Activated CD4-positive, alpha-beta T cell treated with anti-CD3 and anti-CD28 coated beads for 36 hours (primary cell): ENCODE measurements around the gene PHF21A. TPM values are rescaled to one million over a fixed set of nuclear protein-coding genes. Genes with fewer than 3 reads are reported as not detected.
A peak's percentile ranks its signal among the peaks of the same experiment; 100 is the strongest.

ENCODE experiments used
- ATAC-seq: fragments of 200-7000 bp; cut with Tn5 transposase; one replicate; pipeline ENCODE4 v1.10.0; 2021; ENCODE audit warnings: mild to moderate bottlenecking, moderate library complexity
- CTCF ChIA-PET: fragments of 350-600 bp; sonication (Branson Sonifier 250); formaldehyde crosslinking; loops from one replicate; lab custom pipeline; 2021; ENCODE audit warnings: antibody characterized with exemption; lab: Charles Lee
- POLR2A ChIA-PET: fragments of 350-600 bp; sonication (Branson Sonifier 250); formaldehyde crosslinking; loops from one replicate; lab custom pipeline; 2021; ENCODE audit warnings: antibody characterized with exemption, inconsistent platforms; lab: Charles Lee
- DNase-seq: peaks from one replicate; pipeline ENCODE4 v3.0.0-alpha.2; 2020
- H3K27ac Mint-ChIP-seq: one replicate; pipeline ENCODE4 v1.8.0; 2021; ENCODE audit warnings: mixed read lengths
- H3K27me3 Mint-ChIP-seq: one replicate; pipeline ENCODE4 v1.8.0; 2021; ENCODE audit warnings: mixed read lengths
- H3K36me3 Mint-ChIP-seq: one replicate; pipeline ENCODE4 v1.8.0; 2021; ENCODE audit warnings: low read depth, mixed read lengths
- H3K4me1 Mint-ChIP-seq: one replicate; pipeline ENCODE4 v1.8.0; 2021; ENCODE audit warnings: mixed read lengths
- H3K4me3 Mint-ChIP-seq: one replicate; pipeline ENCODE4 v1.8.0; 2021; ENCODE audit warnings: mild to moderate bottlenecking, moderate library complexity, mixed read lengths
- H3K9me3 Mint-ChIP-seq: one replicate; pipeline ENCODE4 v1.8.0; 2021; ENCODE audit warnings: low read depth, mixed read lengths
- intact Hi-C, 2 experiments: fragments of 100-400 bp; cut with DNase I in 1 of 2; cut with micrococcal nuclease in 1 of 2; formaldehyde crosslinking; loops; one replicate each; pipeline versions ENCODE4 v1.14.2 to v1.15.1; 2022 to 2024; cut with DNase I, micrococcal nuclease
- total RNA-seq, 2 experiments: library from RNA; stranded (reverse); gene quantifications; one replicate each; pipeline ENCODE4 v1.2.3, GENCODE V29; 2021

Gene PHF21A
- total RNA-seq, 2 experiments from 2014 or later = 42.6 to 61.8 TPM

DNA sequence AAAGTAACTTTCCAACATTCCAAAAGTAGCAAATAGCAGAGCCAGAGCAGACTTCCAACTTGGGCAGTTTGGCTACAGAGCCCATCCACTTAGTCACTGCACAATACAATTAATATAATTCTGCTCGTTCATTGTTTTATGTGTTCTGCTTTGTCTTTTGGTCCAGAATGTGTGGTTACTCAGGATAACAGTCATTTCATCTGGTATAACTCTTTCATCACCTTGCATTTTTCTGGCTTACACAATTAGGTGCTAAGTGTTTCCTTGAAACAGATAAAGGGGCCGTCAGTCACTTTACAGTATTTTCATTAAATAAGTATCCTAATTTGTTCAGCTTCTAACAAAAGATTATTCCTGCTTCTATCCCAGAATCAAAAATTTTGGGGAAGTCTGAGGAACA, 111.6 kb downstream of the PHF21A start:
- CTCF ChIA-PET = interaction anchor here (1.5 to 4.4 kb wide), 3 partner anchors 10 to 299 kb away, joined by 4 to 19 read pairs (median 4); no protein-coding TSS in a partner anchor
- H3K4me1 Mint-ChIP-seq = peaks cover 4% of the 10 kb centered on the region

DNA sequence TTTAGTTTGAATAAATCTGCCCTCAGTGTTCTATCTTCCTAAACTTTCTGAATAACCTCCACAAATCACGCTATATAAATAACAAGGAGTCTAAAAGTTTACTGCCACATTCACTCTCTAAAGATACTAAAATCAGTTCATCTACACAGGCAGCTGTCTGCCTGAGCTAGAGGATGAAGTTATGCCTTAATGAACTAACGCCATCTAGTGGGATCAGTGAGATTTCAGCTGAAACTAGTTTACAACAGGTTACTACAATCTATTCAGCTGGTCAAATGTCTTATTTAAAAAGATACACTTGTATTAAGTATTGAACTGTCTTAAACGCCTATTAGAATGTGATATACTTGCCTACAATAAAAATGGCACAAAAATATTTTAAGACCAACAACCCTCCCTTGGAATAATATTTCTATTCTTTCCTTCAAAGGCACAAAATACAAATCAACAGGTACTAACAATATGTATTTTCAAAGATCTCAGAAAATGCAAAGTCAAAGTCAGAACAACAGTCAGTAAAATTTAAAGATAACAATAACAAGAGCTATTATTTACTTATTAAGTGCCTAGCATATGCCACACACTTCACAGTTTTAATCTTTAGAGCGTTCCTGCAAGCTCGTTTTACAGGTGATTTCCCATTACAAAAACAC, 114.7 kb downstream of the PHF21A start:
- ChIA-PET POLR2A (no interaction called here), CTCF (interaction anchor here (0.6 to 2.6 kb wide), 34 partner anchors 8 to 1558 kb away, joined by 3 to 115 read pairs (median 5); partner anchors contain the start of gene PEX16)
- intact Hi-C loops = loop anchor here (1.0 to 10.0 kb wide), 4 partner anchors 41 to 163 kb away; no protein-coding TSS in a partner anchor
- Mint-ChIP-seq H3K4me3 (no peak overlapping the region), H3K27ac (no peak overlapping the region), H3K4me1 (peaks cover 2% of the 10 kb centered on the region), H3K36me3 (no peaks in the 10 kb centered on the region), H3K9me3 (no peaks in the 10 kb centered on the region), H3K27me3 (no peaks in the 10 kb centered on the region)
- ATAC-seq (peak; percentile 83), DNase-seq (peak; percentile 16)

More for the DNA sequence above, 111.6 kb downstream of the PHF21A start:
- Mint-ChIP-seq H3K36me3 (no peaks in the 10 kb centered on the region), H3K4me3 (no peak overlapping the region), H3K27me3 (no peaks in the 10 kb centered on the region), H3K9me3 (no peaks in the 10 kb centered on the region), H3K27ac (no peak overlapping the region)
- POLR2A ChIA-PET = interaction anchor here (0.7 kb wide), 1 partner anchor 298 kb away, joined by 3 read pairs; no protein-coding TSS in a partner anchor
- ATAC-seq (no peak), DNase-seq (no peak)
- intact Hi-C loops = loop anchor here in 1 of 2 experiments (10.0 kb wide), 1 partner anchor 135 kb away; no protein-coding TSS in a partner anchor

DNA sequence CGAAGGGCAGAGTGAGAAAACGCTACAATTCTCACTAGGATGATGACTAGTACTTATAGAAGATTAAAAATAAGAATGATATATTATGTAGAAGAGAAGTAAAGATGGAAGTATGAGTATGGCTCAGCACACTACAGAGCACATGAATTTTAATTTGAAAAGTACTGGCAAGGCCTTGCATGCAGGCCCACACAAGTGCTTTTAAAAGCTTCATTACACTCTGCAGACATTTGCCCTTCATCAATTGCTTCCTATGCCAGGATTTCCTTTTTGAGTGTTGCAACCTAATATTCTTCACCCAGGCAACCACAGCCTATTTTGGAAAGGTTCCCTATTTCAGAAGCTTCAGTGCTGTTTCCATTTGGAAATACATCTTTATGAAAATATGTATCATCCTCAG, 117.7 kb downstream of the PHF21A start:
- no peak overlapping the region for H3K27ac Mint-ChIP-seq
- intact Hi-C loops = loop anchor here in 1 of 2 experiments (10.0 kb wide), 1 partner anchor 129 kb away; no protein-coding TSS in a partner anchor
- ChIA-PET CTCF (interaction anchor here (0.6 to 7.3 kb wide), 8 partner anchors 8 to 254 kb away, joined by 3 to 63 read pairs (median 4); no protein-coding TSS in a partner anchor), POLR2A (no interaction called here)
- DNase-seq (no peak), ATAC-seq (no peak)
- H3K4me3 Mint-ChIP-seq = no peak overlapping the region
- H3K9me3 Mint-ChIP-seq = no peaks in the 10 kb centered on the region
- H3K27me3 Mint-ChIP-seq = no peaks in the 10 kb centered on the region
- H3K4me1 Mint-ChIP-seq = peaks cover 2% of the 10 kb centered on the region
- no peaks in the 10 kb centered on the region for H3K36me3 Mint-ChIP-seq

DNA sequence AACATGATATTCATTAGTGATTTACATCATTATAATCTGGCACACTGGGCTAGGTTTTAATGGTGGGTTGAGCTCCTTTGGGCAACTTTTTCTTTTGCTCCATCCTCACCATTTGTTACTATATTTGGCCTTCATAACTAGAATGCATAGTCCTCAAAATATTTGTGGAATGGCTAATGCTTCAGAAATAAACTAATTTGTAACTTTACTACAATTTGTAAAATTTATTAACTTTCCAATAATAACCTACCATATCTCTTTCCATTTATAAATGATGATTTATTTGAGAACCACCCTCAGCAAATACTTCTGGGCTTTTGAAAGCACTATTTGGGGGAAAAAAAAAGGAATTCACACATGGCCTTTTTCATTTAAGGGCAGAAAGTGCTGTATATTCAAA, 119.1 kb downstream of the PHF21A start:
- Mint-ChIP-seq H3K4me1 (peaks cover 2% of the 10 kb centered on the region), H3K27me3 (no peaks in the 10 kb centered on the region), H3K9me3 (no peaks in the 10 kb centered on the region), H3K36me3 (no peaks in the 10 kb centered on the region), H3K4me3 (no peak overlapping the region), H3K27ac (no peak overlapping the region)
- no peak for ATAC-seq
- ChIA-PET CTCF (interaction anchor here (2.3 to 7.3 kb wide), 3 partner anchors 19 to 36 kb away, joined by 7 to 63 read pairs (median 9); no protein-coding TSS in a partner anchor), POLR2A (no interaction called here)
- no peak for DNase-seq
- intact Hi-C loops = loop anchor here in 1 of 2 experiments (10.0 kb wide), 1 partner anchor 127 kb away; no protein-coding TSS in a partner anchor

DNA sequence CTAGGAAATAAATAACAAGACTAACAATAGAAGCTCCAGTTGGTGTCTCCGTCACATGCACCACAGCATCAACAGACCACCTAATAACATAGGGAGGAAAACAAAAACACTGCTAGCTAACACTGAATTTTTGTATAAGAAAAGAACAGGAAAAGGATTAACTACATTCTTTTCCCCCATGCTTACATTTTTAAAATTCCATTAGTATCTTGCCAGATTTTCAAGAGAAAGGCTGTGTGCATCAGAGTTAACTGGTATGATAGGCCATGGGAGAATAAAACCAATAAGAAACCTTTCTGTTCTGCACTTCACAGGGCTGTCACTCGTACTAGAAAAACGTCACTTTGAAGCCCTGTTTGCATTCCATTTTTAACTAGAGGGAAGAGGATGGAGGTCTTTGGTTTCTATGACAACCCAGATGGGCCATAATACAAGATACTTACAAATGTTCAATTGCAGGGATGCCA, 119.8 kb downstream of the PHF21A start:
- no peaks in the 10 kb centered on the region for H3K27me3 Mint-ChIP-seq
- H3K36me3 Mint-ChIP-seq = no peaks in the 10 kb centered on the region
- intact Hi-C loops = loop anchor here in 1 of 2 experiments (10.0 kb wide), 1 partner anchor 127 kb away; no protein-coding TSS in a partner anchor
- no peaks in the 10 kb centered on the region for H3K9me3 Mint-ChIP-seq
- ATAC-seq (no peak), DNase-seq (no peak)
- no peak overlapping the region for H3K27ac Mint-ChIP-seq
- H3K4me1 Mint-ChIP-seq = peaks cover 2% of the 10 kb centered on the region
- H3K4me3 Mint-ChIP-seq = no peak overlapping the region
- POLR2A ChIA-PET = no interaction called here
- CTCF ChIA-PET = interaction anchor here (1.2 to 7.3 kb wide), 5 partner anchors 12 to 44 kb away, joined by 3 to 63 read pairs (median 7); no protein-coding TSS in a partner anchor

DNA sequence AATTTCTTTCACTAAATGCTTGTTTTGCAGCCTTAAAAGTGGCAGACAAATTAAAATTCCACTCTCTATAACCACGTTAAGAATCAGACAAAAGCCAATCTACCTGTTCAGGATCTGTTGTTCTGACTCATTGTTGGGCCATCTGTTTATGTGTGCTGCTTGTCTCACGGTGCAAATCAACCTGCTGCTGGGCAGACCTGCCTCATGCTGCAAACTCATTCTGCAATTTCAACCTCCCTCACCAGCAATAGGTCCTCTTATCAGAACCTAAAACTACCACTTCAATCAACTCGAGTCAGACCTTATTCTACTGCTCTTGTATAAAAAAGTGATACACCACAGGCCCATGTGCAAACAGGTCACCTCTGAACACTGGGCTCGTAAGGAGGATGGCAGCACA, 123.7 kb downstream of the PHF21A start:
- H3K4me3 Mint-ChIP-seq = no peak overlapping the region
- H3K27me3 Mint-ChIP-seq = no peaks in the 10 kb centered on the region
- ChIA-PET CTCF (interaction anchor here (0.6 to 7.3 kb wide), 3 partner anchors 9 to 58 kb away, joined by 3 to 63 read pairs (median 6); no protein-coding TSS in a partner anchor), POLR2A (no interaction called here)
- no peaks in the 10 kb centered on the region for H3K9me3 Mint-ChIP-seq
- intact Hi-C loops = no loop called here
- ATAC-seq (peak; percentile 53), DNase-seq (no peak)
- no peaks in the 10 kb centered on the region for H3K36me3 Mint-ChIP-seq
- H3K4me1 Mint-ChIP-seq = peaks cover 2% of the 10 kb centered on the region
- H3K27ac Mint-ChIP-seq = no peak overlapping the region

DNA sequence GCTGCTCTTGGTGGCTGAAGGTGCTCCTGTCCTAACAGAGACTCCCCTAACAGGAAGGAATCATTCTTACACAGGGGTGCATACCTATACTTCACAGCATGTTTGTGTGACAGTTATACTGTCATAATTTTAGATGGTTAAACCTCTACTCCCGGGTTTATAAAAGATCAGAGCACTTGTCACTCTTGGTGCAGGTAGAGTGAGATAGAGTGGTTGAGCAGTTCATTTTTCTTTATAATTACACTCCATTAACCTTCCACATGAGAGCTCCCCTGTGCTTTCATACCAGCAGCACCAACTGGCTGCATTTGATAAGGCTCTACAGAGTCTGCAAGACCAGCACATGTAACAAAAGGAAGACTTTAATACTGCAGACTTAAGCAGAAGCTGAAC, 125.9 kb downstream of the PHF21A start:
- Mint-ChIP-seq H3K27ac (no peak overlapping the region), H3K4me3 (no peak overlapping the region), H3K9me3 (no peaks in the 10 kb centered on the region), H3K27me3 (no peaks in the 10 kb centered on the region), H3K36me3 (no peaks in the 10 kb centered on the region), H3K4me1 (peaks cover 4% of the 10 kb centered on the region)
- CTCF ChIA-PET = interaction anchor here (0.6 to 8.0 kb wide), 5 partner anchors 9 to 36 kb away, joined by 3 to 58 read pairs (median 8); no protein-coding TSS in a partner anchor
- POLR2A ChIA-PET = no interaction called here
- DNase-seq = no peak
- ATAC-seq = no peak
- intact Hi-C loops = no loop called here

DNA sequence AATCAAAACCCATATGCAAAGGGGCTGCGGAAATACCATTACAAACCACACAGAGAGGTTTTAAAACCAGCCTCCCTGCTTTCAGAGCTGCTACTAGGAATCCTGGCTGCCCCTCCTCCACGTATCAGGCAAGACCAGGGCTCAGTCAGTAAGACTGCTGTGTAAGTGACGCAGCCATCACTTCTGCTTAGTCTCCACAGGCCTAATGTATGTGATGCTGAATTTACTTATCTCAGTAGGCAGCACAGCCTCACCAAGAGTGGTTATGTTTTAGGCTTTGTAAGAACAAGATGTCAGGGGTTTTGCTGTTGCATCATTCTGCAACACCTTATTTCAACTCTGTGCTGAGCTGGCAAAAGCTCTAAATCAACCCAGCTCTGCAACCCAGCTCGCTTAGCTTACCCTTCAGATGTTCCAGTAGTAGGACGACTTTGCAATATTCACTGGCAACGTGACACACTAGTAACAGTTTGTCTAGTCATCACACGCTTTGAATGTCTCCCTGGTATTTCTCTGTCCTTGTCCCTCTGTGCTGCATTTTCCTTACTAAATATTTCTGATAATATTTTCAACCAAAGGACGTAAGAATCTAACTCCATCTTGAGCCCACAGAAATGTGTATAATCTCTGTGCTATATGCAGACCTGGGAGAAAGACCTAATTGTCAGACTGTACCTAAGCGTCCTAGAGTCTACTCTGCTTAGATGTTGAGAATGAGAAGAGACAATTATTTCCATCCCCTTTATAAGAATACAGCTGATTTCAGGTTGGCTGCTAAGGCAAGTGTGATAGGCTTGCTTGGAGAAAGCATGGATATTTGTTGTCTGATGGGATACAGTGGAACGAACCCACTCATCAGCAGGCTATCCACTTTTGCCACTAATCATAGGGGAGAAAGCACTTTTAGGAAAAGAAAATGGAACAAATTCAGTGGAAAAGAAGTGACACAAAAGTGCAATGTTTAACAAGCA, 126.6 kb downstream of the PHF21A start:
- peak; percentile 74 for ATAC-seq
- intact Hi-C loops = no loop called here
- peak; percentile 6 for DNase-seq
- Mint-ChIP-seq H3K9me3 (no peaks in the 10 kb centered on the region), H3K27ac (no peak overlapping the region), H3K36me3 (no peaks in the 10 kb centered on the region), H3K4me3 (no peak overlapping the region), H3K27me3 (no peaks in the 10 kb centered on the region), H3K4me1 (peaks cover 4% of the 10 kb centered on the region)
- ChIA-PET CTCF (interaction anchor here (0.6 to 8.0 kb wide), 8 partner anchors 9 to 37 kb away, joined by 3 to 58 read pairs (median 7); no protein-coding TSS in a partner anchor), POLR2A (no interaction called here)

DNA sequence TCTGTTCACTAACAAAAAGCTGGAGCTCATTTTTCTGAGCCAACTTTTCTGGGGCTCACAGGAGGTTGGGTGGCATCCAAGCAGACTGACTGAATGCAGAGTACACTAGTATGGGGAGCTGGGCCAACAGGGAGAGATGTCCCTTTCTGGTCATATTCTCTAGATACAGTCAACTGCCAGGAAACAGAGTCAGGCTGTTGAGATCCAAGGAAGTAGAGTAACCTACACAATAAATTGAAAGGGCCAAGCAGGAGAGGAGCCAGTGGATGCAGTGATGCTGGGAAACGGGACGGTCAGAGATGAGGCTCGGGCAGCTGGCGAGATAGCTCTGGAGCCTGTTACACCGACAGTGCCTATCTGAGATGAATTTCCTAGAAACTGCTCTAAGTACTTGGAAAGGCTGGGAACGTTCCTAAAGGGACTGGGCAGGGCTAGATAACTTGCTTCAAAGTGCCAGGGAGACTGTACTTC, 127.7 kb downstream of the PHF21A start:
- H3K4me3 Mint-ChIP-seq = no peak overlapping the region
- intact Hi-C loops = no loop called here
- no peaks in the 10 kb centered on the region for H3K9me3 Mint-ChIP-seq
- no peak for DNase-seq
- no peaks in the 10 kb centered on the region for H3K27me3 Mint-ChIP-seq
- no peak overlapping the region for H3K27ac Mint-ChIP-seq
- H3K36me3 Mint-ChIP-seq = no peaks in the 10 kb centered on the region
- CTCF ChIA-PET = interaction anchor here (0.9 to 8.0 kb wide), 5 partner anchors 10 to 28 kb away, joined by 3 to 58 read pairs (median 20); no protein-coding TSS in a partner anchor
- POLR2A ChIA-PET = no interaction called here
- no peak for ATAC-seq
- H3K4me1 Mint-ChIP-seq = peaks cover 4% of the 10 kb centered on the region

DNA sequence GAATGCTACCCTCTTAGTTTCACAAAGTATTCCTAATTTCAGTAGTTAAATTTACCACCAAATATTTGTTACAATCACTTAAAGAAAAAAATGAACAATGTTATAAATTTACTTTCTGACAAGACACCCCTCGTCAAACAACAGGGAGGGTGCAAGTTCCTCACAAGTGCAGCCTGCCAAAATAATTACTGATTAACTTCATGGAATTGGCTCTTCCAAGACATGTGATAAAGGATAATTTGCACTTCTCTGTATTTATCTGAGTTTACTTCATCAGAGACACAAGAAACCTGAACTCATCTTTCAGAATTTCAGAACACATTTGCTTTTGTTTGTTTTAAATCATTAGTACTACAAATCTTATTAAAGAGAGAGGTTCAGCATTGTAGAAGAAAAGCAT, 132.3 kb downstream of the PHF21A start:
- POLR2A ChIA-PET = no interaction called here
- no peak overlapping the region for H3K27ac Mint-ChIP-seq
- ATAC-seq (no peak), DNase-seq (no peak)
- CTCF ChIA-PET = interaction anchor here (1.9 to 8.0 kb wide), 4 partner anchors 18 to 24 kb away, joined by 6 to 58 read pairs (median 9); no protein-coding TSS in a partner anchor
- H3K27me3 Mint-ChIP-seq = no peaks in the 10 kb centered on the region
- peaks cover 16% of the 10 kb centered on the region for H3K4me1 Mint-ChIP-seq
- intact Hi-C loops = no loop called here
- no peaks in the 10 kb centered on the region for H3K36me3 Mint-ChIP-seq
- no peaks in the 10 kb centered on the region for H3K9me3 Mint-ChIP-seq
- no peak overlapping the region for H3K4me3 Mint-ChIP-seq
